Measurements from ENCODE around the gene SLCO2B1.

DNA sequence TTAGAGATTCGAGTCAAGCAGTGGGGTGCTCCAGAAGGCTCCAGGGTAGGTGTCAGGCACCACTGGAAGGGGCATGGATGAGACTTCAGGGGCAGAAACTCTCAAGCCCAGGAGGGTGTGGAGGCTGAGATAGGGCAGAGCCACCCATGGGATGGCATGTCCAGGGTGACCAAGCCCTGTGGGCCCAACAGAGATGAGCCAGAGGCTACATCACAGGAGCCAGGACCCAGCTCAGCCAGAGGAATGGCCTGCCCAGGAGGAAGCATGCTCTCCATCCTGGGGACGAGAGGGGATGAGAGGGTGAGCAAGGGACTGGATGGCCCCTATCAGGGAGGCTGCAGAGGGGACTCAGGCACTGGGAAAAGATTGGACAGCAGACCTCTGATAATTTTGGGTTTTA lies 42.8 kb downstream of the SLCO2B1 start:
- TF ChIP-seq, protein P1, sequence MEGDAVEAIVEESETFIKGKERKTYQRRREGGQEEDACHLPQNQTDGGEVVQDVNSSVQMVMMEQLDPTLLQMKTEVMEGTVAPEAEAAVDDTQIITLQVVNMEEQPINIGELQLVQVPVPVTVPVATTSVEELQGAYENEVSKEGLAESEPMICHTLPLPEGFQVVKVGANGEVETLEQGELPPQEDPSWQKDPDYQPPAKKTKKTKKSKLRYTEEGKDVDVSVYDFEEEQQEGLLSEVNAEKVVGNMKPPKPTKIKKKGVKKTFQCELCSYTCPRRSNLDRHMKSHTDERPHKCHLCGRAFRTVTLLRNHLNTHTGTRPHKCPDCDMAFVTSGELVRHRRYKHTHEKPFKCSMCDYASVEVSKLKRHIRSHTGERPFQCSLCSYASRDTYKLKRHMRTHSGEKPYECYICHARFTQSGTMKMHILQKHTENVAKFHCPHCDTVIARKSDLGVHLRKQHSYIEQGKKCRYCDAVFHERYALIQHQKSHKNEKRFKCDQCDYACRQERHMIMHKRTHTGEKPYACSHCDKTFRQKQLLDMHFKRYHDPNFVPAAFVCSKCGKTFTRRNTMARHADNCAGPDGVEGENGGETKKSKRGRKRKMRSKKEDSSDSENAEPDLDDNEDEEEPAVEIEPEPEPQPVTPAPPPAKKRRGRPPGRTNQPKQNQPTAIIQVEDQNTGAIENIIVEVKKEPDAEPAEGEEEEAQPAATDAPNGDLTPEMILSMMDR (IDR thresholded peaks at IDR 0.05): no peak
- no peak for TF ChIP-seq POLR2A (IDR thresholded peaks at IDR 0.05)
